Sigmoid colon (tissue), 3 donors: ENCODE results near the gene PRCD.

Experiments used
- POLR2A ChIP-seq, 2 donors: fragments of 450-650 bp; IDR thresholded peaks; one replicate each; pipeline ENCODE4 v1.6.1; 2016; ENCODE audit warnings: antibody characterized with exemption in 2 of 2, mild to moderate bottlenecking in 2 of 2, moderate library complexity in 2 of 2
- TF ChIP-seq, protein P1 (sequence below), 4 experiments: fragments of 450-650 bp in 3 of 4; fragments of 200-600 bp in 1 of 4; IDR thresholded peaks; one replicate each; pipeline ENCODE4 v1.5.1; 2016 to 2019; ENCODE audit warnings: antibody characterized with exemption in 4 of 4, mild to moderate bottlenecking in 3 of 4, moderate library complexity in 2 of 4

DNA sequence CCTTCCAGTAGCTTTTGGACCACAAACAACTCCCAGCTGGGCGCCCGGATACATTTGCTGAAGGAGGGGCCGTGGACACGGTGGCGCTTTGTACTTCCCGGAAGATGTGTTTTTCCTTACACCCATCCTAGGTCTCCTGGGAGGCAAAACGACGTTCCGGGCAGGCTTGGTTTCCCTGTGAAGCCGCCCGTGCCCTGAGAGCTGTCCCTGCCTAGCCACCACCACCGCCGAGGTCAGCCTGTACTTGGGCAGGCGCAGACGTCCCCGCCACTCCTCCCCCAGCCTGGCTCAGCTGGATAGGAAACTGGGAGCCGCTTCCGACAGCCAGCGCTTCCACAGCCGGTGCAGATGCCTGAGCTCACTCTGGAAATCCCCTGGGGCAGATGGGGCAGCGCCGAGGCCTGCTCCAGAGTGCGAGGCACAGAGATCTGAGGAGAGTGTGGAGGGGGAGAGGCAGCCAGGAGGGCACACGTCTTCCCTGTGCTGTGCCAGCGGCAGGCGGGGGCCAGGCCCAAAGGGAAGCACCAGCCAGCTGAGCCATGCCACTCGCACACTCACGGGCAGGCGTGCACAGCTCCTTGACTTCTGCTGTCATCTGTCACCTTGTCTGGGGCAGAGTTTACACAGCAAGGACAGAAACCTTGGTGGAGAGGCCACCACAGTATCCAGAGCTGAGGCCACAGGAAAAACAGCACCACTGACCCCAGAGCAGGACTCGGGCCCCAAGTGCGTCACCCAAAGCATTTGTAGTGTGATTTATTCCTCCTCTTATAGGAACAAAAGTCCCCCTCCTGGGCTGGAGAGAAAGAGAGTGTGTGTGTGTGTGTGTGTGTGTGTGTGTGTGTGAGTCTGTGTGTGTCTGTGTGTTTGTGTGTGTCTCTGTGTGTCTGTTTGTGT is 41.6 kb upstream of the PRCD start:
- TF ChIP-seq, protein P1, sequence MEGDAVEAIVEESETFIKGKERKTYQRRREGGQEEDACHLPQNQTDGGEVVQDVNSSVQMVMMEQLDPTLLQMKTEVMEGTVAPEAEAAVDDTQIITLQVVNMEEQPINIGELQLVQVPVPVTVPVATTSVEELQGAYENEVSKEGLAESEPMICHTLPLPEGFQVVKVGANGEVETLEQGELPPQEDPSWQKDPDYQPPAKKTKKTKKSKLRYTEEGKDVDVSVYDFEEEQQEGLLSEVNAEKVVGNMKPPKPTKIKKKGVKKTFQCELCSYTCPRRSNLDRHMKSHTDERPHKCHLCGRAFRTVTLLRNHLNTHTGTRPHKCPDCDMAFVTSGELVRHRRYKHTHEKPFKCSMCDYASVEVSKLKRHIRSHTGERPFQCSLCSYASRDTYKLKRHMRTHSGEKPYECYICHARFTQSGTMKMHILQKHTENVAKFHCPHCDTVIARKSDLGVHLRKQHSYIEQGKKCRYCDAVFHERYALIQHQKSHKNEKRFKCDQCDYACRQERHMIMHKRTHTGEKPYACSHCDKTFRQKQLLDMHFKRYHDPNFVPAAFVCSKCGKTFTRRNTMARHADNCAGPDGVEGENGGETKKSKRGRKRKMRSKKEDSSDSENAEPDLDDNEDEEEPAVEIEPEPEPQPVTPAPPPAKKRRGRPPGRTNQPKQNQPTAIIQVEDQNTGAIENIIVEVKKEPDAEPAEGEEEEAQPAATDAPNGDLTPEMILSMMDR (IDR thresholded peaks at IDR 0.05), result no peak
- TF ChIP-seq POLR2A (IDR thresholded peaks at IDR 0.05), result no peak
